Keratinocyte (primary cell): ENCODE data around the gene TOX2. TPM values are rescaled to one million over a fixed set of nuclear protein-coding genes. Genes with fewer than 3 reads are reported as not detected.

Experiments
- DNase-seq: peaks from one replicate; pipeline ENCODE4 v3.0.0-alpha.2; 2011; ENCODE audit warnings: low read depth, missing footprints, low spot score
- FAIRE-seq: peaks from 2 replicates; lab custom pipeline; 2011; peaks lifted over from hg19 to GRCh38; lab: Jason Lieb, UNC
- H2AFZ ChIP-seq: 2 replicates; pipeline ENCODE4 v1.6.0; 2012; ENCODE audit warnings: low read length, control low read depth, inconsistent platforms; ENCODE audit not compliant: control insufficient read depth
- H3K27ac ChIP-seq: 2 replicates; pipeline ENCODE4 v1.5.1; 2011; ENCODE audit warnings: low read length; ENCODE audit not compliant: control insufficient read depth, insufficient read depth
- H3K27me3 ChIP-seq: 3 replicates; pipeline ENCODE4 v1.6.0; 2011; ENCODE audit warnings: low read length; ENCODE audit not compliant: control insufficient read depth, insufficient read depth; ENCODE audit errors: extremely low read depth
- H3K36me3 ChIP-seq, 2 experiments: 2 replicates in 1 of 2; 3 replicates in 1 of 2; pipeline ENCODE4 v1.5.1; 2011; ENCODE audit warnings: low read length in 2 of 2, mild to moderate bottlenecking in 1 of 2; ENCODE audit not compliant: control insufficient read depth in 2 of 2, insufficient read depth in 2 of 2; ENCODE audit errors: extremely low read depth in 1 of 2
- H3K4me1 ChIP-seq: 3 replicates; pipeline ENCODE4 v1.5.1; 2011; ENCODE audit warnings: low read length; ENCODE audit not compliant: control insufficient read depth, insufficient read depth; ENCODE audit errors: extremely low read depth
- H3K4me2 ChIP-seq: 3 replicates; pipeline ENCODE4 v1.6.0; 2011; ENCODE audit warnings: low read depth, low read length; ENCODE audit not compliant: control insufficient read depth, insufficient read depth; ENCODE audit errors: extremely low read depth
- H3K4me3 ChIP-seq, 3 experiments: fragments of 200-600 bp in 1 of 3; sonication (generic) in 1 of 3; 2 replicates in 2 of 3; 3 replicates in 1 of 3; pipeline ENCODE4 v1.5.1; 2011 to 2016; ENCODE audit warnings: low read length in 3 of 3, mild to moderate bottlenecking in 3 of 3, control low read depth in 2 of 3, inconsistent platforms in 1 of 3, low read depth in 1 of 3, mixed read lengths in 1 of 3, mixed run types in 1 of 3, moderate library complexity in 1 of 3; ENCODE audit not compliant: control insufficient read depth in 2 of 3, insufficient read depth in 2 of 3; ENCODE audit errors: extremely low read depth in 1 of 3
- H3K79me2 ChIP-seq: 2 replicates; pipeline ENCODE4 v1.6.0; 2012; ENCODE audit warnings: low read length; ENCODE audit not compliant: control insufficient read depth, insufficient read depth
- H3K9ac ChIP-seq: 3 replicates; pipeline ENCODE4 v1.6.0; 2011; ENCODE audit warnings: low read length; ENCODE audit not compliant: control insufficient read depth, insufficient read depth; ENCODE audit errors: extremely low read depth
- H3K9me1 ChIP-seq: 3 replicates; pipeline ENCODE4 v1.6.0; 2011; ENCODE audit warnings: low read length; ENCODE audit not compliant: control insufficient read depth, insufficient read depth; ENCODE audit errors: extremely low read depth
- H3K9me3 ChIP-seq: 2 replicates; pipeline ENCODE4 v1.5.1; 2012; ENCODE audit warnings: low read depth, low read length; ENCODE audit not compliant: control insufficient read depth
- H4K20me1 ChIP-seq: 3 replicates; pipeline ENCODE4 v1.6.0; 2011; ENCODE audit warnings: low read length; ENCODE audit not compliant: control insufficient read depth, insufficient read depth; ENCODE audit errors: extremely low read depth
- EZH2 ChIP-seq: IDR thresholded peaks from one replicate; pipeline ENCODE4 v1.6.1; 2012; ENCODE audit warnings: inconsistent platforms, mild to moderate bottlenecking, low read length, moderate library complexity
- dilution Hi-C: fragments of 300-500 bp; cut with MboI; formaldehyde crosslinking; loops from one replicate; pipeline ENCODE4 v1.7.0; 2020; ENCODE audit warnings: low sequenced_read_pairs; ENCODE audit not compliant: extremely low pct_ligation_motif_present
- polyA plus RNA-seq, 5 experiments: library from polyadenylated mRNA; depleted of rRNA in 3 of 5; stranded (reverse) in 3 of 5; stranded (forward) in 1 of 5; unstranded in 1 of 5; fragments of >200 nt; gene quantifications; 1 replicate in 1 of 5; 2 replicates in 3 of 5; 3 replicates in 1 of 5; pipeline versions ENCODE4 v1.2.1 to v1.2.3, GENCODE V29; 2011 to 2012; ENCODE audit warnings: missing spikeins in 2 of 5, low read depth in 1 of 5, low replicate concordance in 1 of 5
- TF ChIP-seq, protein P1 (sequence below), 3 experiments: IDR thresholded peaks in 1 of 3; conservative IDR thresholded peaks in 1 of 3; optimal IDR thresholded peaks in 1 of 3; 2 replicates in 2 of 3; 3 replicates in 1 of 3; pipeline versions ENCODE3 to v1.5.1; 2011; ENCODE audit warnings: low read length in 3 of 3, mild to moderate bottlenecking in 3 of 3, moderate library complexity in 2 of 3, control low read depth in 1 of 3, inconsistent platforms in 1 of 3; ENCODE audit not compliant: insufficient read depth in 2 of 3; ENCODE audit errors: extremely low read depth in 1 of 3

TOX2 gene
- polyA plus RNA-seq, 1 donor (not counting 4 experiments of a cell fraction or from before 2014, with no cell fraction given): 0.20 TPM

DNA sequence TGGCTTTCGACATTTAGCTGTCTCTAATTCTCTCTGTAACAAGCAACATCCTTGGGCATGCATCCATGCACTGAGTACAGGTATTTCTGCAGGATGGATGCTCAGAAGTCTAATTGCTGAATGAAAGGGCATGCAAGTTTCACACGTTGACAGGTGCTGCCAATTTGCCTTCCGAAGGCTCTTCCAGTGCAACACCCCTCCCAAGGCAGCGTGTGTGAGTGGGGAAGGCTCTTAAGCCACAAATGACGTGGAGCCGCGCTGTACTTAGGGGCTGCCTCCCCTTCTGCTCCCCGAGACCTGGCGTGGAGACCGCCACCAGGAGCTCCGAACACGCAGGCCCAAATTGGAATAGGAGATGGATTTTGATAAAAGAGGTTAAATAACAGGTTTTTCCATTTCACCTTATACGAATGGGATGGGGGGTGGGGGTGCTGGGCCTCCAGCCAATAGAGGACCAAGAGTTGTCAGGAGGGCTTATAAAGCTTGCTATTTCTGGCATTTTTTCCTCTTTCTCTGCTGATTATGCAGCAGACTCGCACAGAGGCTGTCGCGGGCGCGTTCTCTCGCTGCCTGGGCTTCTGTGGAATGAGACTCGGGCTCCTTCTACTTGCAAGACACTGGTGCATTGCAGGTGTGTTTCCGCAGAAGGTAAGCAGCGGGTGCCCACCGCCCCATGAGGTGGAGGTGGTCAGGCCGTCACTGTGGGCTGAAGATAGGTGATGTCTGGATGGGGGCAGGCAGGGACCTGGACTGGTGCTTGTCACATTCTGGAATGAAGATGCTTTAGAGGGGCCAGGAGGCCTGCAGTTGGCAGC is 30.9 kb downstream of the TOX2 start:
- dilution Hi-C loops: no loop called here
- DNase-seq: no peak
- Histone ChIP-seq H3K9me1 (no peaks in the 10 kb centered on the region), H3K27me3 (peaks cover 8% of the 10 kb centered on the region), H3K79me2 (no peaks in the 10 kb centered on the region), H3K9me3 (no peaks in the 10 kb centered on the region), H2AFZ (no peak overlapping the region), H3K4me3 (no peak overlapping the region), H3K27ac (no peak overlapping the region), H3K36me3 (no peaks in the 10 kb centered on the region), H3K4me2 (no peak overlapping the region), H3K4me1 (peaks cover 16% of the 10 kb centered on the region), H4K20me1 (no peaks in the 10 kb centered on the region), H3K9ac (no peak overlapping the region)
- TF ChIP-seq, protein P1, sequence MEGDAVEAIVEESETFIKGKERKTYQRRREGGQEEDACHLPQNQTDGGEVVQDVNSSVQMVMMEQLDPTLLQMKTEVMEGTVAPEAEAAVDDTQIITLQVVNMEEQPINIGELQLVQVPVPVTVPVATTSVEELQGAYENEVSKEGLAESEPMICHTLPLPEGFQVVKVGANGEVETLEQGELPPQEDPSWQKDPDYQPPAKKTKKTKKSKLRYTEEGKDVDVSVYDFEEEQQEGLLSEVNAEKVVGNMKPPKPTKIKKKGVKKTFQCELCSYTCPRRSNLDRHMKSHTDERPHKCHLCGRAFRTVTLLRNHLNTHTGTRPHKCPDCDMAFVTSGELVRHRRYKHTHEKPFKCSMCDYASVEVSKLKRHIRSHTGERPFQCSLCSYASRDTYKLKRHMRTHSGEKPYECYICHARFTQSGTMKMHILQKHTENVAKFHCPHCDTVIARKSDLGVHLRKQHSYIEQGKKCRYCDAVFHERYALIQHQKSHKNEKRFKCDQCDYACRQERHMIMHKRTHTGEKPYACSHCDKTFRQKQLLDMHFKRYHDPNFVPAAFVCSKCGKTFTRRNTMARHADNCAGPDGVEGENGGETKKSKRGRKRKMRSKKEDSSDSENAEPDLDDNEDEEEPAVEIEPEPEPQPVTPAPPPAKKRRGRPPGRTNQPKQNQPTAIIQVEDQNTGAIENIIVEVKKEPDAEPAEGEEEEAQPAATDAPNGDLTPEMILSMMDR (optimal IDR thresholded peaks at IDR 0.05 in 1 of 3, IDR thresholded peaks at IDR 0.05 in 1 of 3, conservative IDR thresholded peaks at IDR 0.05 in 1 of 3; ENCODE audit: extremely low read depth in 1 of 3, insufficient read depth in 2 of 3, low read length in 3 of 3): no peak
- no peak for TF ChIP-seq EZH2
- no peak for FAIRE-seq

DNA sequence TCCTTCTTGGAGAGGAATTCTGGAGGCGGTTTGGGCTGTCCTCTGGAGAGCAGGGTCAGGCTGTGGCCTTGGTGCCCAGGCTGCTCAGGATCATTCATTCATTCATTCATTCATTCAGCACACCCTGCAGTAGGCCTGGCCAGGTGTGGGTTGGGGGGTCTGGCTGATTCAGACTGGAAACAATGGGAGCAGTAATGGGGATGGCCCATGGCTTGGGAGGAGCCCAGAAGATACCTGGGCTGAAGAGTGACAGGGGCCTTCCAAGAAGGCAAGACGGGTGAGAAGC is 31.5 kb downstream of the TOX2 start:
- H3K27ac ChIP-seq: no peak overlapping the region
- FAIRE-seq: no peak
- no peak overlapping the region for H3K9ac ChIP-seq
- no peak for DNase-seq
- no peak for TF ChIP-seq EZH2
- TF ChIP-seq, protein P1 (optimal IDR thresholded peaks at IDR 0.05 in 1 of 3, IDR thresholded peaks at IDR 0.05 in 1 of 3, conservative IDR thresholded peaks at IDR 0.05 in 1 of 3; ENCODE audit: extremely low read depth in 1 of 3, insufficient read depth in 2 of 3, low read length in 3 of 3): no peak
- H3K79me2 ChIP-seq: no peaks in the 10 kb centered on the region
- no peak overlapping the region for H2AFZ ChIP-seq
- no peak overlapping the region for H3K4me3 ChIP-seq
- no peaks in the 10 kb centered on the region for H3K9me3 ChIP-seq
- H4K20me1 ChIP-seq: no peaks in the 10 kb centered on the region
- H3K4me2 ChIP-seq: no peak overlapping the region
- peaks cover 16% of the 10 kb centered on the region for H3K4me1 ChIP-seq
- H3K27me3 ChIP-seq: peaks cover 8% of the 10 kb centered on the region
- dilution Hi-C loops: no loop called here
- no peaks in the 10 kb centered on the region for H3K9me1 ChIP-seq
- no peaks in the 10 kb centered on the region for H3K36me3 ChIP-seq
